Panc1 (cell line): ENCODE results near the gene CFAP157.

Source experiments
- POLR2AphosphoS5 ChIP-seq: IDR thresholded peaks from 2 replicates; pipeline ENCODE4 v1.6.1; 2012; ENCODE audit warnings: mild to moderate bottlenecking, low read depth, low read length, moderate library complexity
- SIN3A ChIP-seq: IDR thresholded peaks from 2 replicates; pipeline ENCODE4 v1.6.1; 2012; ENCODE audit warnings: low read depth, mild to moderate bottlenecking, low read length, moderate library complexity, borderline replicate concordance; ENCODE audit not compliant: insufficient read depth
- TCF7L2 ChIP-seq: IDR thresholded peaks from 2 replicates; pipeline ENCODE4 v1.6.1; 2011; ENCODE audit warnings: mild to moderate bottlenecking, low read depth, low read length, inconsistent platforms
- TF ChIP-seq, protein P1 (sequence below): fragments of 450-650 bp; IDR thresholded peaks from 2 replicates; pipeline ENCODE4 v1.5.1; 2017; ENCODE audit warnings: mild to moderate bottlenecking
- TF ChIP-seq, protein P2 (sequence below), 2 experiments: IDR thresholded peaks; 2 replicates each; pipeline ENCODE4 v1.6.1; 2011 to 2012; ENCODE audit warnings: low read depth in 2 of 2, control low read depth in 1 of 2, low read length in 1 of 2, mild to moderate bottlenecking in 1 of 2, moderate library complexity in 1 of 2; ENCODE audit not compliant: insufficient read depth in 1 of 2

DNA sequence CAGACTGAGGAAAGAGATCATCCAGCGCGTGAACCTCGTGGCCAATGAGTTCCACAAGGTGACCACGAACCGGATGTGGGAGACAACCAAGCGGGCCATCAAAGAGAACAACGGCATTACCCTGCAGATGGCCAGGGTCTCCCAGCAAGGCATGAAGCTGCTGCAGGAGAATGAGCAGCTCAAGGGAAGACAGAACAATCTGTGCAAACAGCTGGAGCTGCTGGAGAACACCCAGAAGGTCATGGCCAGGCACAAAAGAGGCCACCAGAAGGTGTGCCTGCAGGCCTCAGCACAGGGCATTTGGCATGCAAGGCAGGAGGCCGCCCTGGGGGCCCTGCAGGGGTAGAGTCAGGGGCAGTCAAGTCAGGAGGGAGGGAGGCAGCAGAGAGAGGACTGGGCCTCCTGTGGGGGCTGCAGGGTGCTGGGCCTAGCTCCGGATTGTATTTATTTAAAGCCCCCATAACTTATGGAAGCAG, 4.5 kb downstream of the CFAP157 start:
- no peak for TF ChIP-seq SIN3A
- TF ChIP-seq, protein P1, sequence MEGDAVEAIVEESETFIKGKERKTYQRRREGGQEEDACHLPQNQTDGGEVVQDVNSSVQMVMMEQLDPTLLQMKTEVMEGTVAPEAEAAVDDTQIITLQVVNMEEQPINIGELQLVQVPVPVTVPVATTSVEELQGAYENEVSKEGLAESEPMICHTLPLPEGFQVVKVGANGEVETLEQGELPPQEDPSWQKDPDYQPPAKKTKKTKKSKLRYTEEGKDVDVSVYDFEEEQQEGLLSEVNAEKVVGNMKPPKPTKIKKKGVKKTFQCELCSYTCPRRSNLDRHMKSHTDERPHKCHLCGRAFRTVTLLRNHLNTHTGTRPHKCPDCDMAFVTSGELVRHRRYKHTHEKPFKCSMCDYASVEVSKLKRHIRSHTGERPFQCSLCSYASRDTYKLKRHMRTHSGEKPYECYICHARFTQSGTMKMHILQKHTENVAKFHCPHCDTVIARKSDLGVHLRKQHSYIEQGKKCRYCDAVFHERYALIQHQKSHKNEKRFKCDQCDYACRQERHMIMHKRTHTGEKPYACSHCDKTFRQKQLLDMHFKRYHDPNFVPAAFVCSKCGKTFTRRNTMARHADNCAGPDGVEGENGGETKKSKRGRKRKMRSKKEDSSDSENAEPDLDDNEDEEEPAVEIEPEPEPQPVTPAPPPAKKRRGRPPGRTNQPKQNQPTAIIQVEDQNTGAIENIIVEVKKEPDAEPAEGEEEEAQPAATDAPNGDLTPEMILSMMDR, result no peak
- no peak for TF ChIP-seq TCF7L2
- no peak for TF ChIP-seq POLR2AphosphoS5
- TF ChIP-seq, protein P2, sequence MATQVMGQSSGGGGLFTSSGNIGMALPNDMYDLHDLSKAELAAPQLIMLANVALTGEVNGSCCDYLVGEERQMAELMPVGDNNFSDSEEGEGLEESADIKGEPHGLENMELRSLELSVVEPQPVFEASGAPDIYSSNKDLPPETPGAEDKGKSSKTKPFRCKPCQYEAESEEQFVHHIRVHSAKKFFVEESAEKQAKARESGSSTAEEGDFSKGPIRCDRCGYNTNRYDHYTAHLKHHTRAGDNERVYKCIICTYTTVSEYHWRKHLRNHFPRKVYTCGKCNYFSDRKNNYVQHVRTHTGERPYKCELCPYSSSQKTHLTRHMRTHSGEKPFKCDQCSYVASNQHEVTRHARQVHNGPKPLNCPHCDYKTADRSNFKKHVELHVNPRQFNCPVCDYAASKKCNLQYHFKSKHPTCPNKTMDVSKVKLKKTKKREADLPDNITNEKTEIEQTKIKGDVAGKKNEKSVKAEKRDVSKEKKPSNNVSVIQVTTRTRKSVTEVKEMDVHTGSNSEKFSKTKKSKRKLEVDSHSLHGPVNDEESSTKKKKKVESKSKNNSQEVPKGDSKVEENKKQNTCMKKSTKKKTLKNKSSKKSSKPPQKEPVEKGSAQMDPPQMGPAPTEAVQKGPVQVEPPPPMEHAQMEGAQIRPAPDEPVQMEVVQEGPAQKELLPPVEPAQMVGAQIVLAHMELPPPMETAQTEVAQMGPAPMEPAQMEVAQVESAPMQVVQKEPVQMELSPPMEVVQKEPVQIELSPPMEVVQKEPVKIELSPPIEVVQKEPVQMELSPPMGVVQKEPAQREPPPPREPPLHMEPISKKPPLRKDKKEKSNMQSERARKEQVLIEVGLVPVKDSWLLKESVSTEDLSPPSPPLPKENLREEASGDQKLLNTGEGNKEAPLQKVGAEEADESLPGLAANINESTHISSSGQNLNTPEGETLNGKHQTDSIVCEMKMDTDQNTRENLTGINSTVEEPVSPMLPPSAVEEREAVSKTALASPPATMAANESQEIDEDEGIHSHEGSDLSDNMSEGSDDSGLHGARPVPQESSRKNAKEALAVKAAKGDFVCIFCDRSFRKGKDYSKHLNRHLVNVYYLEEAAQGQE (IDR thresholded peaks at IDR 0.05; ENCODE audit: insufficient read depth in 1 of 2, low read depth in 2 of 2, low read length in 1 of 2), result no peak
